Skeletal muscle tissue (tissue), 4 donors: ENCODE measurements around the gene SYT2. TPM values are rescaled to one million over a fixed set of nuclear protein-coding genes. Genes with fewer than 3 reads are reported as not detected.

ENCODE experiments used
- H3K27ac ChIP-seq: one replicate; pipeline ENCODE4 v1.7.0; 2013; ENCODE audit warnings: mild to moderate bottlenecking, low read depth, low read length, inconsistent platforms
- H3K27me3 ChIP-seq, 3 donors: one replicate each; pipeline ENCODE4 v1.7.0; 2013; ENCODE audit warnings: low read length in 3 of 3; ENCODE audit not compliant: control insufficient read depth in 3 of 3, insufficient read depth in 3 of 3
- H3K36me3 ChIP-seq, 3 donors: one replicate each; pipeline ENCODE4 v1.7.0; 2013; ENCODE audit warnings: low read length in 3 of 3; ENCODE audit not compliant: control insufficient read depth in 3 of 3, insufficient read depth in 3 of 3
- H3K4me1 ChIP-seq, 3 donors: one replicate each; pipeline ENCODE4 v1.7.0; 2013; ENCODE audit warnings: low read length in 3 of 3, mild to moderate bottlenecking in 3 of 3; ENCODE audit not compliant: control insufficient read depth in 3 of 3, insufficient read depth in 3 of 3
- H3K4me3 ChIP-seq, 3 donors: one replicate each; pipeline ENCODE4 v1.7.0; 2013; ENCODE audit warnings: low read length in 3 of 3
- H3K9ac ChIP-seq, 3 donors: one replicate each; pipeline ENCODE4 v1.7.0; 2013; ENCODE audit warnings: low read length in 3 of 3, mild to moderate bottlenecking in 3 of 3, moderate library complexity in 2 of 3, low read depth in 1 of 3
- H3K9me3 ChIP-seq, 3 donors: one replicate each; pipeline ENCODE4 v1.7.0; 2013; ENCODE audit warnings: low read length in 3 of 3; ENCODE audit not compliant: control insufficient read depth in 3 of 3
- total RNA-seq: library from RNA; depleted of rRNA; stranded (reverse); fragments of >200 nt; gene quantifications from one replicate; pipeline ENCODE4 v1.2.3, GENCODE V29; 2014
- donor health status: Osteomylitis.

Gene SYT2
- total RNA-seq, 1 donor from 2014 or later: under 0.01 TPM

DNA sequence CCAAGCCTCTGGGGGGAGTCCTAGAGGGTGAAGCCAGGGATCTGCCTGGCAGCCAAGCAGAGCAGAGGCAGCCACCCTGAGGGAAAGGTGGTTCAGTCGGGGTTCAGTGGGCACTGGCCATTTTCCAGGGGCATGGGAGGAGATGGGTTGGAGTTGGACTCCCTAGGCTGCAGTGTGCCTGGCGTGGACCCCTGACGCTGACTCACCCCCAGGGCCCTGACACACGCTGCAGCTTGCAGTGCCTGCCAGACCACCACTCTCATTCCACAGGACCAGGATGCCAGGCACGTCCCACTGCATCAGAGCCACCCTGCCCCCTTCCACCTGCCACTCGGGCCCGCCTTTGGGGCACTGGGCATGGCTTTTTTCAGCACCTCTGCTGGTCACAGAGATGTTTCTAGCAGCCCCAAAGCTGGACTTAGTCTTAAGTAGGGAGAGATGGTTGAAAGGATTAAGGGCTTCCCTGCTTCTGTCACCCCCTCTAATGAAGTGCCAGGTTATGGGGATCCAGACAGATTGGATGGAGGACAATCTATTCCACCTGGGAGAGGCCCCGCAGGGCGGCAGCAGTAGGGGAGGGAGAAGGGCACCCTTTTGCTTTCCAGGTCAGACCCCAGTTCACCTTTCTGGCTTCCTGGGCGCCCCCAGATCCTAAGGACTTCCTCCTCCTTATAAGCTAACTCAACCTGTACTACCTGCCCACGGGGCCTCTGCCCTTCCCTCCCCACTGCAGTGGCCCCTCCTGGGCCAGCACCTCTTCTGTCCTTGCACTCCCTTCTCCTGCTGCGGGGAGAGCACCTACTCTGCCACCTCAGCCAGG lies 1.6 kb downstream of the SYT2 start:
- H3K4me1 ChIP-seq: peaks cover 4 to 6% (median 5%) of the 10 kb centered on the region in 3 donors
- no peaks in the 10 kb centered on the region for H3K36me3 ChIP-seq
- H3K9ac ChIP-seq: no peak overlapping the region
- H3K27ac ChIP-seq: no peak overlapping the region
- no peaks in the 10 kb centered on the region for H3K9me3 ChIP-seq
- H3K27me3 ChIP-seq: peaks cover 76 to 81% (median 80%) of the 10 kb centered on the region in 3 donors
- H3K4me3 ChIP-seq: no peak overlapping the region

GRCh38 chr1:202706851-202707250 lies 3.4 kb downstream of the SYT2 start:
- H3K27me3 ChIP-seq: peaks cover 75 to 93% (median 86%) of the 10 kb centered on the region in 3 donors
- no peak overlapping the region for H3K9ac ChIP-seq
- peaks cover 4 to 6% (median 5%) of the 10 kb centered on the region in 3 donors for H3K4me1 ChIP-seq
- H3K36me3 ChIP-seq: no peaks in the 10 kb centered on the region
- H3K4me3 ChIP-seq: no peak overlapping the region
- H3K27ac ChIP-seq: no peak overlapping the region
- H3K9me3 ChIP-seq: no peaks in the 10 kb centered on the region

- Histone ChIP-seq H3K4me1 (no peaks in the 10 kb centered on the region), H3K4me3 (no peak overlapping the region), H3K27ac (no peak overlapping the region), H3K9me3 (no peaks in the 10 kb centered on the region), H3K9ac (no peak overlapping the region), H3K36me3 (no peaks in the 10 kb centered on the region), H3K27me3 (peaks cover 59 to 73% (median 64%) of the 10 kb centered on the region in 3 donors)
Observed at GRCh38 chr1:202704601-202705000, 5.7 kb downstream of the SYT2 start.

DNA sequence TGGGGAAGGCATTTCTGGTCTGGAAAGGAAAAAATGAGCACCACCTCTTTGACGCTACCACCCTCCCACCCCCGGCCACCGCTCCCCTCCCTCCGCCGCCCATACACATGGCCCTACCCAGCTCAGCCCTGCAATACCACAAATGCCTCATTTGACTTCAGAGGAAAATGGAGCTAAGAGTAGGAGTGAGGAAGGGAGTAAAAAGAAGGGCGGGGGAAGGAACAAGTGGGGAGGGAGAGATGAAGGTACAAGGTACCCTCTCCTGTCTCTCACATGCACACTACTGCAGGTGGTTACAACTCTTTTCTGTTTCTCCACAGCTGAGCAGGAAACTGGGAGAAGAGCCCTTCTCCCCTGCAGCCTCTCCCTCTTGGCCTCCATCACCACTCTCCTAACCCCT lies 7.1 kb downstream of the SYT2 start:
- H3K27me3 ChIP-seq: peaks cover 51 to 68% (median 54%) of the 10 kb centered on the region in 3 donors
- no peak overlapping the region for H3K9ac ChIP-seq
- no peaks in the 10 kb centered on the region for H3K4me1 ChIP-seq
- H3K9me3 ChIP-seq: no peaks in the 10 kb centered on the region
- no peaks in the 10 kb centered on the region for H3K36me3 ChIP-seq
- no peak overlapping the region for H3K27ac ChIP-seq
- H3K4me3 ChIP-seq: no peak overlapping the region

DNA sequence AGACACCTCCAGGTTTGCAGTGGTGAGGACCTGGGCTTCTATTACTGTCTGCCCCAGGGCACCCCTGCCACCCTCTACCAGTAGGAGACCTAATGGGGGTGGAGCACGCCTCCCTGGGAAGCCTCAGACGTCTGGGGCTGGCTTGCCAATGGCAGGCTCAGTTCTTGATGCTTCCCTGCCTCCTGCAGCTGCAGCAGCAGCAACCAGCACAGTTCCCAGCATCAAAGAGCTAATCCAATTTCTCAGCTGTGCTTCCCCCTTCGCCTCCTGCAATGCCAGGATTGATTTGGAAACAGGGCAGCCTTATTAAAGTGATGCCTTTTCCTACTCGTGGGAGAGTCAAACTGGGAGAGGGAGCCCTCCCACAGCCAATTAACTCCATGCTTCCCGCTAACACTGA lies 8.2 kb downstream of the SYT2 start:
- Histone ChIP-seq H3K9me3 (no peaks in the 10 kb centered on the region), H3K27ac (no peak overlapping the region), H3K9ac (no peak overlapping the region), H3K36me3 (no peaks in the 10 kb centered on the region), H3K4me1 (no peaks in the 10 kb centered on the region), H3K27me3 (peaks cover 45 to 66% (median 52%) of the 10 kb centered on the region in 3 donors), H3K4me3 (no peak overlapping the region)

- Histone ChIP-seq H3K9me3 (no peaks in the 10 kb centered on the region), H3K27me3 (peaks cover 47 to 65% (median 58%) of the 10 kb centered on the region in 3 donors), H3K9ac (no peak overlapping the region), H3K36me3 (no peaks in the 10 kb centered on the region), H3K4me1 (no peaks in the 10 kb centered on the region), H3K4me3 (no peak overlapping the region), H3K27ac (no peak overlapping the region)
Observed at GRCh38 chr1:202701200-202701599, 9.1 kb downstream of the SYT2 start.

DNA sequence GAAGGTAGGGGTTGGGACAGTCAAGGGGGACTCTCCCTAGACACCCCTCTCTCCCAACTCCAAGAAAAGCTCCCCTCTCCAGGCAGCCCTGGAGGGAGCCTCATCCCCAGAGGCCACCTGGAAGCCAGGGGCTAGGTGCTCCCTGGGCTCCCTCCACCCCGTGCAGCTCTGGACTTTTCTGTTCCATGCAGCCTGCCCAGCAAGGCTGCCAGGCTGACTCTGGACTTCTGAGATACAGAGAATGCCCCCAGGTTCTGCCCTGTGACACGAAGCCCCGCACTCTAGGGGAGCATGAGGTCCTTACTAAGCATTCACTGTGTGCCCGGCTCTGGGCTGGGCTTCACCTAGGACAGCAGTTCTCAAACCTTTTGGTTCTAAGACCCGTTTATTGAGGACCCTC lies 10.2 kb downstream of the SYT2 start:
- H3K27me3 ChIP-seq: peaks cover 42 to 62% (median 54%) of the 10 kb centered on the region in 3 donors

GRCh38 chr1:202698276-202698675 lies 12.0 kb downstream of the SYT2 start:
- no peak overlapping the region for H3K4me3 ChIP-seq
- peaks cover 41 to 53% (median 45%) of the 10 kb centered on the region in 3 donors for H3K27me3 ChIP-seq
- H3K27ac ChIP-seq: no peak overlapping the region
- H3K9me3 ChIP-seq: no peaks in the 10 kb centered on the region
- H3K36me3 ChIP-seq: no peaks in the 10 kb centered on the region
- no peak overlapping the region for H3K9ac ChIP-seq
- no peaks in the 10 kb centered on the region for H3K4me1 ChIP-seq

More for the DNA sequence above, 10.2 kb downstream of the SYT2 start:
- H3K4me3 ChIP-seq: no peak overlapping the region
- H3K27ac ChIP-seq: no peak overlapping the region
- no peaks in the 10 kb centered on the region for H3K36me3 ChIP-seq
- no peaks in the 10 kb centered on the region for H3K9me3 ChIP-seq
- H3K9ac ChIP-seq: no peak overlapping the region
- H3K4me1 ChIP-seq: no peaks in the 10 kb centered on the region

GRCh38 chr1:202697038-202697437 lies 13.2 kb downstream of the SYT2 start:
- H3K27me3 ChIP-seq: peaks cover 33 to 42% (median 42%) of the 10 kb centered on the region in 3 donors
- no peak overlapping the region for H3K27ac ChIP-seq
- no peak overlapping the region for H3K9ac ChIP-seq
- H3K9me3 ChIP-seq: no peaks in the 10 kb centered on the region
- H3K4me1 ChIP-seq: no peaks in the 10 kb centered on the region
- no peaks in the 10 kb centered on the region for H3K36me3 ChIP-seq
- H3K4me3 ChIP-seq: no peak overlapping the region

DNA sequence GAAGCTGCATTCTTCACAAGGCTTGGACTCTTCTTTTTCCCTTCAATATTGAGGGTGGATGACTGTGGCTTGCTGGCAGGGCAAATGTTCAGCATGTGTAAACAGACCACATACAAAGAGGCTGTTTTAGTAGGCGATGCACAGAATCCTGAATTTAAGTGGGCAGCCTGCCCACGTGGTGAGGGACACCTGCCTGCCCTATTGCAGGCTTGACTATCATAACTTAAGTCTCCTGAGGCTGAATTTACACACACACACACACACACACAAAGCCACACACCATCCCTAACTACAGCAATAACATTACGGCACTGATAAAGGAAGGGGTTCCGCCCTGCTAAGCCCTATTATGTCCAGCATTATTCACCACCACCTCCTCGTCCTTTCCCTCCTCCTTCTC lies 15.9 kb downstream of the SYT2 start:
- H3K27me3 ChIP-seq: peaks cover 42 to 51% (median 48%) of the 10 kb centered on the region in 3 donors

More for the DNA sequence above, 15.9 kb downstream of the SYT2 start:
- no peaks in the 10 kb centered on the region for H3K9me3 ChIP-seq
- no peak overlapping the region for H3K27ac ChIP-seq
- no peaks in the 10 kb centered on the region for H3K36me3 ChIP-seq
- no peak overlapping the region for H3K9ac ChIP-seq
- no peaks in the 10 kb centered on the region for H3K4me1 ChIP-seq
- H3K4me3 ChIP-seq: no peak overlapping the region
